KBM-7 (cell line): ENCODE results near the gene RAB24.
"Not testable (repeated sequence)": the region's sequence is repeated elsewhere in the genome, so short reads cannot be mapped to it uniquely, and the experiment has no call there.

Experiments used
- DNase-seq: peaks from one replicate; pipeline ENCODE4 v3.0.0-alpha.2; 2015
- in situ Hi-C: fragments of 300-500 bp; cut with MboI; formaldehyde crosslinking; loops from 2 replicates; pipeline ENCODE4 v1.14.3; 2020; ENCODE audit warnings: low sequenced_read_pairs, low pct_unique_long_range_greater_than_20kb, mixed read lengths

Gene RAB24

GRCh38 chr5:177258711-177259110 is 44.8 kb downstream of the RAB24 start:
- DNase-seq, in situ Hi-C loops: not testable (repeated sequence)

- in situ Hi-C loops, result no loop called here
- DNase-seq, result no peak
Observed at GRCh38 chr5:177256296-177256695, 47.2 kb downstream of the RAB24 start.

- in situ Hi-C loops, result no loop called here
- DNase-seq, result no peak
Observed at GRCh38 chr5:177253252-177253651, 50.3 kb downstream of the RAB24 start.
